IMR-90 (cell line): ENCODE measurements around the gene RNF19B. TPM values are rescaled to one million over a fixed set of nuclear protein-coding genes. Genes with fewer than 3 reads are reported as not detected.

Experiments
- ATAC-seq: fragments of 200-7000 bp; cut with Tn5 transposase; 2 replicates; pipeline ENCODE4 v1.9.1; 2020; ENCODE audit warnings: low read depth, mild to moderate bottlenecking, moderate library complexity
- BruUV-seq: library from RNA; stranded (reverse); fragments of 400-500 nt; replicated peaks from 2 replicates; lab custom pipeline; 2021; lab: Mats Ljungman, UMichigan
- CTCF ChIA-PET: fragments of 300-600 bp; formaldehyde crosslinking; extraction: SDS; loops from one replicate; lab custom pipeline; 2021; ENCODE audit warnings: antibody characterized with exemption; lab: Yijun Ruan, JAX
- POLR2A ChIA-PET: fragments of 300-600 bp; sonication (Branson Sonifier 250); formaldehyde crosslinking; loops from one replicate; lab custom pipeline; 2022; ENCODE audit warnings: antibody characterized with exemption; ENCODE audit not compliant: unreplicated experiment; lab: Charles Lee
- DNase-seq: peaks from one replicate; pipeline ENCODE4 v3.0.0; 2013
- H2AFZ ChIP-seq: replicated peaks from 2 replicates; pipeline ENCODE3; 2013; ENCODE audit warnings: low read length, mild to moderate bottlenecking; ENCODE audit not compliant: poor library complexity
- H2AK5ac ChIP-seq: 2 replicates; pipeline ENCODE4 v1.6.1; 2013; ENCODE audit warnings: low read depth, low read length, inconsistent platforms
- H2AK9ac ChIP-seq: replicated peaks from 2 replicates; pipeline ENCODE3; 2013; ENCODE audit warnings: mild to moderate bottlenecking, low read depth, low read length, moderate library complexity; ENCODE audit not compliant: poor library complexity
- H2BK120ac ChIP-seq: 2 replicates; pipeline ENCODE4 v1.6.1; 2013; ENCODE audit warnings: low read depth, low read length, inconsistent platforms
- H2BK15ac ChIP-seq: 3 replicates; pipeline ENCODE4 v1.6.1; 2013; ENCODE audit warnings: low read depth, low read length, inconsistent platforms
- H2BK20ac ChIP-seq: 2 replicates; pipeline ENCODE4 v1.6.1; 2013; ENCODE audit warnings: low read depth, mild to moderate bottlenecking, inconsistent platforms, low read length, moderate library complexity
- H2BK5ac ChIP-seq: 2 replicates; pipeline ENCODE4 v1.6.1; 2013; ENCODE audit warnings: mild to moderate bottlenecking, low read depth, low read length, inconsistent platforms; ENCODE audit not compliant: poor library complexity, severe bottlenecking
- H3K14ac ChIP-seq: replicated peaks from 2 replicates; pipeline ENCODE4 v1.6.1; 2013; ENCODE audit warnings: low read depth, low read length, inconsistent platforms
- H3K18ac ChIP-seq: 2 replicates; pipeline ENCODE4 v1.6.1; 2013; ENCODE audit warnings: low read depth, low read length, control low read depth
- H3K23ac ChIP-seq: 2 replicates; pipeline ENCODE4 v1.6.1; 2013; ENCODE audit warnings: low read depth, low read length, inconsistent platforms
- H3K27ac ChIP-seq: 2 replicates; pipeline ENCODE4 v1.5.1; 2013; ENCODE audit warnings: mild to moderate bottlenecking, control low read depth, low read length; ENCODE audit not compliant: insufficient read depth
- H3K27me3 ChIP-seq: 2 replicates; pipeline ENCODE4 v1.6.1; 2013; ENCODE audit warnings: low read length; ENCODE audit not compliant: control insufficient read depth, insufficient read depth
- H3K36me3 ChIP-seq: 2 replicates; pipeline ENCODE4 v1.6.1; 2013; ENCODE audit warnings: low read length, mixed read lengths; ENCODE audit not compliant: control insufficient read depth, insufficient read depth
- H3K4ac ChIP-seq: 2 replicates; pipeline ENCODE4 v1.6.1; 2013; ENCODE audit warnings: low read depth, low read length, inconsistent platforms
- H3K4me1 ChIP-seq: 2 replicates; pipeline ENCODE4 v1.6.1; 2013; ENCODE audit warnings: low read length, mixed read lengths; ENCODE audit not compliant: control insufficient read depth, insufficient read depth
- H3K4me2 ChIP-seq: 2 replicates; pipeline ENCODE4 v1.6.1; 2013; ENCODE audit warnings: low read depth, mild to moderate bottlenecking, control low read depth, low read length, moderate library complexity
- H3K4me3 ChIP-seq: 2 replicates; pipeline ENCODE4 v1.5.1; 2013; ENCODE audit warnings: low read depth, mild to moderate bottlenecking, control low read depth, low read length, moderate library complexity; ENCODE audit not compliant: insufficient read depth
- H3K56ac ChIP-seq: 2 replicates; pipeline ENCODE4 v1.6.1; 2013; ENCODE audit warnings: low read length, inconsistent platforms; ENCODE audit not compliant: insufficient read depth; ENCODE audit errors: extremely low read depth
- H3K79me1 ChIP-seq, 2 experiments: 2 replicates each; pipeline ENCODE4 v1.6.1; 2013; ENCODE audit warnings: low read length in 2 of 2, inconsistent platforms in 1 of 2, low read depth in 1 of 2
- H3K9ac ChIP-seq: 2 replicates; pipeline ENCODE4 v1.6.1; 2013; ENCODE audit warnings: low read depth, low read length, control low read depth
- H3K9me1 ChIP-seq: 2 replicates; pipeline ENCODE4 v1.6.1; 2013; ENCODE audit warnings: low read length, inconsistent platforms; ENCODE audit not compliant: insufficient read depth
- H3K9me3 ChIP-seq: 2 replicates; pipeline ENCODE4 v1.6.1; 2013; ENCODE audit warnings: low read length; ENCODE audit not compliant: control insufficient read depth, insufficient read depth
- H4K20me1 ChIP-seq: 2 replicates; pipeline ENCODE4 v1.6.1; 2013; ENCODE audit warnings: low read length, inconsistent platforms; ENCODE audit not compliant: insufficient read depth
- H4K5ac ChIP-seq: 2 replicates; pipeline ENCODE4 v1.6.1; 2013; ENCODE audit warnings: mild to moderate bottlenecking, low read depth, low read length, control low read depth
- H4K8ac ChIP-seq, 2 experiments: 2 replicates each; pipeline ENCODE4 v1.6.1; 2013; ENCODE audit warnings: low read depth in 2 of 2, low read length in 2 of 2, control low read depth in 1 of 2, inconsistent platforms in 1 of 2
- H4K91ac ChIP-seq: 2 replicates; pipeline ENCODE4 v1.6.1; 2013; ENCODE audit warnings: low read depth, low read length, inconsistent platforms; ENCODE audit not compliant: insufficient read depth
- CHD1 ChIP-seq: IDR thresholded peaks from 2 replicates; pipeline ENCODE4 v1.6.1; 2012; ENCODE audit warnings: low read depth, low read length, improper control_type of control experiment
- CTCF ChIP-seq: conservative IDR thresholded peaks from 2 replicates; pipeline ENCODE4 v1.5.1; 2012; ENCODE audit warnings: mild to moderate bottlenecking, low read depth, low read length, improper control_type of control experiment
- ELK1 ChIP-seq: fragments of 150-350 bp; IDR thresholded peaks from 2 replicates; pipeline ENCODE4 v1.6.1; 2016; ENCODE audit warnings: low read depth, mild to moderate bottlenecking, low read length, moderate library complexity, borderline replicate concordance
- FOS ChIP-seq: fragments of 150-350 bp; IDR thresholded peaks from 2 replicates; pipeline ENCODE4 v1.6.1; 2016; ENCODE audit warnings: low read depth, low read length
- MAFK ChIP-seq: IDR thresholded peaks from 2 replicates; pipeline ENCODE4 v1.6.1; 2012; ENCODE audit warnings: low read depth, low read length, improper control_type of control experiment
- MAZ ChIP-seq: IDR thresholded peaks from 2 replicates; pipeline ENCODE4 v1.6.1; 2012; ENCODE audit warnings: low read depth, mild to moderate bottlenecking, low read length, improper control_type of control experiment, moderate library complexity, borderline replicate concordance
- MXI1 ChIP-seq: IDR thresholded peaks from 2 replicates; pipeline ENCODE4 v1.6.1; 2012; ENCODE audit warnings: low read depth, mild to moderate bottlenecking, low read length, moderate library complexity, borderline replicate concordance
- NFE2L2 ChIP-seq: fragments of 150-350 bp; IDR thresholded peaks from 2 replicates; pipeline ENCODE4 v1.6.1; 2016; ENCODE audit warnings: low read depth, mild to moderate bottlenecking, low read length
- POLR2A ChIP-seq: IDR thresholded peaks from 2 replicates; pipeline ENCODE4 v1.6.1; 2012; ENCODE audit warnings: mild to moderate bottlenecking, low read depth, low read length
- RAD21 ChIP-seq: IDR thresholded peaks from 2 replicates; pipeline ENCODE4 v1.6.1; 2012; ENCODE audit warnings: low read length, improper control_type of control experiment
- RCOR1 ChIP-seq: IDR thresholded peaks from 2 replicates; pipeline ENCODE4 v1.6.1; 2012; ENCODE audit warnings: mild to moderate bottlenecking, low read length, improper control_type of control experiment; ENCODE audit not compliant: insufficient replicate concordance
- USF2 ChIP-seq: fragments of 150-350 bp; IDR thresholded peaks from 2 replicates; pipeline ENCODE4 v1.6.1; 2017; ENCODE audit warnings: mild to moderate bottlenecking, antibody characterized with exemption, low read length, low read depth
- WGBS, 2 experiments: methylation state at CpG; one replicate each; pipeline versions ENCODE4 v1.1.5 to v1.1.7; 2013; ENCODE audit warnings: missing lambda C conversion rate in 2 of 2; ENCODE audit not compliant: insufficient read length in 1 of 2; ENCODE audit errors: extremely low coverage in 2 of 2; 5-methylcytosine and 5-hydroxymethylcytosine counted together
- dilution Hi-C: fragments of 300-500 bp; cut with HindIII; formaldehyde crosslinking; loops from one replicate; pipeline ENCODE4 v1.14.3; 2018; ENCODE audit warnings: low sequenced_read_pairs; ENCODE audit not compliant: unreplicated experiment
- in situ Hi-C: fragments of 300-500 bp; cut with MboI; formaldehyde crosslinking; loops from 3 replicates; pipeline ENCODE4 v1.14.3; 2019; ENCODE audit warnings: low sequenced_read_pairs, inconsistent platforms, mixed read lengths
- intact Hi-C: fragments of 100-400 bp; cut with micrococcal nuclease; formaldehyde crosslinking; loops from 2 replicates; pipeline ENCODE4 v1.10.0; 2022
- polyA plus RNA-seq, 3 experiments: library from polyadenylated mRNA; depleted of rRNA; stranded (reverse); fragments of >200 nt; gene quantifications; 2 replicates each; pipeline ENCODE4 v1.2.3, GENCODE V29; 2012; ENCODE audit warnings: low replicate concordance in 1 of 3
- total RNA-seq: library from RNA; depleted of rRNA; stranded (reverse); fragments of >200 nt; gene quantifications from 2 replicates; pipeline ENCODE4 v1.2.3, GENCODE V29; 2012

Gene RNF19B
- total and polyA plus RNA-seq, 2 of the 4 experiments (the other 2 are of a cell fraction), result 10.0 to 11.6 TPM

GRCh38 chr1:33000427-33001026 is 35.9 kb upstream of the RNF19B start:
- H2AK9ac ChIP-seq, result no peak overlapping the region

More at GRCh38 chr1:33000427-33001026, 35.9 kb upstream of the RNF19B start:
- in situ Hi-C loops, result no loop called here
- Histone ChIP-seq H2AK5ac (no peak overlapping the region), H3K4me3 (no peak overlapping the region), H3K56ac (no peak overlapping the region), H3K4me1 (peaks cover 25% of the 10 kb centered on the region), H3K9me3 (no peaks in the 10 kb centered on the region), H4K20me1 (peaks cover 7% of the 10 kb centered on the region; the same call in 1 of the 2 replicates), H2AFZ (no peak overlapping the region), H3K18ac (no peak overlapping the region), H2BK15ac (no peak overlapping the region), H3K4me2 (no peak overlapping the region), H4K5ac (no peak overlapping the region), H3K27me3 (no peaks in the 10 kb centered on the region), H3K4ac (0 out of 2 replicates have a peak overlapping the region, but pooled peaks have one; percentile 2), H3K9ac (no peak overlapping the region), H3K14ac (no peak overlapping the region), H3K36me3 (no peaks in the 10 kb centered on the region), H2BK120ac (no peak overlapping the region), H4K91ac (no peak overlapping the region), H3K27ac (no peak overlapping the region), H2BK5ac (no peak overlapping the region), H3K23ac (no peak overlapping the region), H2BK20ac (no peak overlapping the region), H4K8ac (no peak overlapping the region), H3K79me1 (peaks cover 2 to 26% of the 10 kb centered on the region in 2 experiments; a peak in 3 of 4 replicates), H3K9me1 (peaks cover 38% of the 10 kb centered on the region)
- dilution Hi-C loops, result no loop called here
- DNase-seq (no peak), ATAC-seq (no peak)
- intact Hi-C loops, result loop anchor here (5.0 kb wide), 1 partner anchor 57 kb away; no protein-coding TSS in a partner anchor
- no peak for TF ChIP-seq POLR2A
- TF ChIP-seq NFE2L2, result no peak
- TF ChIP-seq FOS, result no peak
- TF ChIP-seq CHD1, result no peak
- no peak for TF ChIP-seq MAZ
- no peak for TF ChIP-seq ELK1
- TF ChIP-seq MXI1, result no peak
- TF ChIP-seq RAD21, result no peak
- TF ChIP-seq CTCF, result no peak
- TF ChIP-seq USF2, result no peak
- TF ChIP-seq RCOR1, result no peak
- TF ChIP-seq MAFK, result no peak
- CTCF ChIA-PET, result interaction anchor here (1.1 to 1.3 kb wide), 2 partner anchors 9 to 22 kb away, joined by 3 read pairs; no protein-coding TSS in a partner anchor
- BruUV-seq, result no TSS peak
- WGBS, 2 experiments, result no CpG with 5 or more reads among the region's 4 CpGs
- POLR2A ChIA-PET, result no interaction called here
